Stomach (tissue), 4 donors: ENCODE measurements around the gene FRMPD2.

Source experiments
- POLR2AphosphoS5 ChIP-seq, 3 donors: sonication (generic); formaldehyde crosslinking; IDR thresholded peaks; one replicate each; pipeline ENCODE4 v1.6.1; 2016; ENCODE audit warnings: antibody characterized with exemption in 3 of 3
- TF ChIP-seq, protein P1 (sequence below), 7 experiments: fragments of 450-650 bp in 4 of 7; fragments of 200-600 bp in 3 of 7; sonication (generic) in 3 of 7; IDR thresholded peaks; one replicate each; pipeline ENCODE4 v1.5.1; 2016 to 2019; ENCODE audit warnings: antibody characterized with exemption in 7 of 7, control low read depth in 2 of 7, mild to moderate bottlenecking in 1 of 7

DNA sequence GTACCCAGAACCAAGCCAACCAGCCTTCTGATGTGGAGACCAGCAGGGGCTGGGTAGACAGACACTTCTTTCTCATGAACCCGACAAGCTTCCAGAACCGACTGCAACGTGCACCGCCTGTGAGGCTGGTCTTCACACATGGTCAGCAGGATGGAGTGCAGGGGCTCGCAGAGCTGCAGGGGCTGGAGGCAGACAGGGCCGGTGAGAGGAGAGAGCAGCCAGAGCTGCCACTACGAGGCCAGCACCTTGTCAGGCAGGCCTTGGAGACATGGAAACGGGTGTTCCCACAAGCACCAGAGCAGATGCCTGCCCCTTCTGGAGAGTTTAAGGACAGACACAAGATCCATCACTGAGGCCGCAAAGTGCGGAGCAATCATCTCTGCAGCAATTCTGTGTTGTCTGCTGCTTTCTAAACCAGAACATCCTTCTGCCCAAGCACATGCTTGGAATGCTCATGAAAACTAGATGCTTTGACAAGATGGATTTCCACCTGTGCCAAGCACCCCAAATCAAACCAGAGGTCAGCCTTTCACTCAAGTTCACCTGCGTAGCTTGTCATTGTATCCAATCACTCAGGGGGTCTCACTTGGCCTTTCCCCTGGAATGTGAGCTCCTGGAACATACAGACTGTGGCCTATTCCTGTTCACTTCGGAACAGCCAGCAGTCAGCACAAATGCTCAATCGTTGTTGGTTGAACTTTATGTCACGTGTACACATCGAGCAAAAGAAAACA is 32.2 kb downstream of the FRMPD2 start:
- TF ChIP-seq POLR2AphosphoS5 (IDR thresholded peaks at IDR 0.05) = no peak
- TF ChIP-seq, protein P1, sequence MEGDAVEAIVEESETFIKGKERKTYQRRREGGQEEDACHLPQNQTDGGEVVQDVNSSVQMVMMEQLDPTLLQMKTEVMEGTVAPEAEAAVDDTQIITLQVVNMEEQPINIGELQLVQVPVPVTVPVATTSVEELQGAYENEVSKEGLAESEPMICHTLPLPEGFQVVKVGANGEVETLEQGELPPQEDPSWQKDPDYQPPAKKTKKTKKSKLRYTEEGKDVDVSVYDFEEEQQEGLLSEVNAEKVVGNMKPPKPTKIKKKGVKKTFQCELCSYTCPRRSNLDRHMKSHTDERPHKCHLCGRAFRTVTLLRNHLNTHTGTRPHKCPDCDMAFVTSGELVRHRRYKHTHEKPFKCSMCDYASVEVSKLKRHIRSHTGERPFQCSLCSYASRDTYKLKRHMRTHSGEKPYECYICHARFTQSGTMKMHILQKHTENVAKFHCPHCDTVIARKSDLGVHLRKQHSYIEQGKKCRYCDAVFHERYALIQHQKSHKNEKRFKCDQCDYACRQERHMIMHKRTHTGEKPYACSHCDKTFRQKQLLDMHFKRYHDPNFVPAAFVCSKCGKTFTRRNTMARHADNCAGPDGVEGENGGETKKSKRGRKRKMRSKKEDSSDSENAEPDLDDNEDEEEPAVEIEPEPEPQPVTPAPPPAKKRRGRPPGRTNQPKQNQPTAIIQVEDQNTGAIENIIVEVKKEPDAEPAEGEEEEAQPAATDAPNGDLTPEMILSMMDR (IDR thresholded peaks at IDR 0.05) = no peak
